SK-N-SH treated with all-trans-retinoic acid at 6 μM for 48 hours (cell line): Measurements from ENCODE around the gene DPYD.

Source experiments
- ATAC-seq: fragments of 200-7000 bp; cut with Tn5 transposase; 3 replicates; pipeline ENCODE4 v1.9.1; 2020; ENCODE audit warnings: mild to moderate bottlenecking, moderate library complexity
- ARNTL ChIP-seq: fragments of 450-650 bp; formaldehyde crosslinking; IDR thresholded peaks from 2 replicates; pipeline ENCODE4 v1.5.0; 2020; ENCODE audit warnings: low read depth, mild to moderate bottlenecking, moderate library complexity, borderline replicate concordance
- BACH2 ChIP-seq: fragments of 250-450 bp; sonication (Bioruptor Pico); IDR thresholded peaks from 2 replicates; pipeline ENCODE4 v1.9.0; 2021; ENCODE audit warnings: mild to moderate bottlenecking, borderline replicate concordance
- CSDC2 ChIP-seq: fragments of 250-450 bp; sonication (Bioruptor Pico); IDR thresholded peaks from 2 replicates; pipeline ENCODE4 v1.5.0; 2020; ENCODE audit warnings: mild to moderate bottlenecking, moderate library complexity
- ESRRG ChIP-seq: fragments of 250-450 bp; sonication (Bioruptor Pico); IDR thresholded peaks from 2 replicates; pipeline ENCODE4 v1.6.1; 2021; ENCODE audit warnings: mild to moderate bottlenecking
- GLIS3 ChIP-seq: fragments of 250-450 bp; sonication (Bioruptor Pico); IDR thresholded peaks from 2 replicates; pipeline ENCODE4 v1.5.0; 2020; ENCODE audit warnings: mild to moderate bottlenecking, moderate library complexity
- ISL1 ChIP-seq: fragments of 250-450 bp; sonication (Bioruptor Pico); IDR thresholded peaks from 2 replicates; pipeline ENCODE4 v2.1.2; 2022; ENCODE audit warnings: mild to moderate bottlenecking, moderate library complexity
- OSR1 ChIP-seq: fragments of 250-450 bp; sonication (Bioruptor Pico); IDR thresholded peaks from 2 replicates; pipeline ENCODE4 v1.8.0; 2022; ENCODE audit warnings: moderate library complexity, mild to moderate bottlenecking, inconsistent platforms
- PPARA ChIP-seq: fragments of 250-450 bp; sonication (Bioruptor Pico); IDR thresholded peaks from 2 replicates; pipeline ENCODE4 v1.5.0; 2020; ENCODE audit warnings: mild to moderate bottlenecking, borderline replicate concordance
- RARB ChIP-seq: fragments of 250-450 bp; sonication (Bioruptor Pico); IDR thresholded peaks from 2 replicates; pipeline ENCODE4 v1.8.0; 2021; ENCODE audit warnings: mild to moderate bottlenecking, moderate library complexity
- SNAI2 ChIP-seq: fragments of 250-450 bp; sonication (Bioruptor Pico); IDR thresholded peaks from 2 replicates; pipeline ENCODE4 v1.5.0; 2020; ENCODE audit warnings: mild to moderate bottlenecking, moderate library complexity
- TCF4 ChIP-seq: fragments of 250-450 bp; sonication (Bioruptor Pico); IDR thresholded peaks from 2 replicates; pipeline ENCODE4 v1.8.0; 2021; ENCODE audit warnings: mild to moderate bottlenecking, moderate library complexity, borderline replicate concordance
- ZC3H10 ChIP-seq: fragments of 250-450 bp; sonication (Bioruptor Pico); IDR thresholded peaks from 2 replicates; pipeline ENCODE4 v1.5.1; 2021; ENCODE audit warnings: mild to moderate bottlenecking, moderate library complexity
- ZFP3 ChIP-seq: fragments of 250-450 bp; sonication (Bioruptor Pico); IDR thresholded peaks from 2 replicates; pipeline ENCODE4 v1.5.0; 2020; ENCODE audit warnings: mild to moderate bottlenecking, moderate library complexity
- ZFP30 ChIP-seq: fragments of 450-650 bp; formaldehyde crosslinking; IDR thresholded peaks from 2 replicates; pipeline ENCODE4 v1.5.0; 2022; ENCODE audit warnings: mild to moderate bottlenecking, moderate library complexity
- ZNF565 ChIP-seq: fragments of 450-650 bp; formaldehyde crosslinking; conservative IDR thresholded peaks from 2 replicates; pipeline ENCODE4 v1.5.0; 2020; ENCODE audit warnings: low read depth, mild to moderate bottlenecking, moderate library complexity
- ZNF70 ChIP-seq: fragments of 450-650 bp; formaldehyde crosslinking; IDR thresholded peaks from 2 replicates; pipeline ENCODE4 v1.5.0; 2020; ENCODE audit warnings: mild to moderate bottlenecking, moderate library complexity
- ZNF8 ChIP-seq: fragments of 450-650 bp; formaldehyde crosslinking; IDR thresholded peaks from 2 replicates; pipeline ENCODE4 v1.5.0; 2020; ENCODE audit warnings: mild to moderate bottlenecking, moderate library complexity
- TF ChIP-seq, protein P1 (sequence below): fragments of 250-450 bp; sonication (Bioruptor Pico); IDR thresholded peaks from 2 replicates; pipeline ENCODE4 v1.5.0; 2020; ENCODE audit warnings: mild to moderate bottlenecking, moderate library complexity
- TF ChIP-seq, protein P2 (sequence below): fragments of 250-450 bp; sonication (Bioruptor Pico); IDR thresholded peaks from 2 replicates; pipeline ENCODE4 v1.5.1; 2020; ENCODE audit warnings: low read depth, mild to moderate bottlenecking, moderate library complexity
- TF ChIP-seq, protein P3 (sequence below): fragments of 250-450 bp; sonication (Bioruptor Pico); IDR thresholded peaks from 2 replicates; pipeline ENCODE4 v1.5.1; 2021; ENCODE audit warnings: mild to moderate bottlenecking, moderate library complexity
- TF ChIP-seq, protein P4 (sequence below): fragments of 250-450 bp; sonication (Bioruptor Pico); IDR thresholded peaks from 2 replicates; pipeline ENCODE4 v1.8.0; 2020; ENCODE audit warnings: mild to moderate bottlenecking, moderate library complexity, borderline replicate concordance
- TF ChIP-seq, protein P5 (sequence below): fragments of 250-450 bp; sonication (Bioruptor Pico); IDR thresholded peaks from 2 replicates; pipeline ENCODE4 v1.8.0; 2021; ENCODE audit warnings: low read depth, mild to moderate bottlenecking, moderate library complexity, borderline replicate concordance

DPYD gene

DNA sequence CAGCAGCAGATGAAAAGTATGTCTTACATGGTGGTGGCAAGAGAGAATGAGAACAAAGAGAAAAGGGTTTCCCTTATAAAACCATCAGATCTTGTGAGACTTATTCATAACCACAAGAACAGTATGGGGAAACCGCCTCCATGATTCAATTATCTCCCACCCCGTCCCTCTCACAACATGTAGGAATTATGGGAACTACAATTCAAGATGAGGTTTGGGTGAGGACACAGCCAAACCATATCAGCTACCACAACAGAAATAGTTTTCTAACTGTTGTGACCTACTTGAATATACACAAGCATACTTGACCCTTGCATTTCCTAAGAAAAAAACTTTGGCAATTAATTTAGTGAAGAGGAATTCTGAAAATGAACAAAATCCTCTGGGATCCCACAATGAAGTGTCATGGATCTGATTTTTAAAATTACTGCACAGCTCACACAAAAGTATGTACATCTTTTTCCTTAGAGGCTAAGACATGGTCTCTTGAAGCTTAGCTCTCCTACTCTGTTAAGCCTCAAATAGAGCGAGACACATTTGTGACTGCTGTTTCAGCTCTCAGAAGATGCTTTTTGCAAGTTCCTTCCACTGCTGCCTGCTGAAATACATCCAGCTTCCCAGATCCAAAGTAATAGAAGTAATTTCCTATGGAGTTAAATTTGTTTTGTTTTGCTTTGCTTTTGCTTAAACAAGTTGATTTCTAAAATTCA lies 265.8 kb downstream of the DPYD start:
- TF ChIP-seq CSDC2 (CRISPR knock-in tag) (no peak), GLIS3 (CRISPR knock-in tag) (no peak), PPARA (no peak), ZNF8 (CRISPR knock-in tag) (no peak), ZNF70 (no peak), ZC3H10 (CRISPR knock-in tag) (no peak), ZNF565 (CRISPR knock-in tag) (no peak)
- TF ChIP-seq, protein P1, sequence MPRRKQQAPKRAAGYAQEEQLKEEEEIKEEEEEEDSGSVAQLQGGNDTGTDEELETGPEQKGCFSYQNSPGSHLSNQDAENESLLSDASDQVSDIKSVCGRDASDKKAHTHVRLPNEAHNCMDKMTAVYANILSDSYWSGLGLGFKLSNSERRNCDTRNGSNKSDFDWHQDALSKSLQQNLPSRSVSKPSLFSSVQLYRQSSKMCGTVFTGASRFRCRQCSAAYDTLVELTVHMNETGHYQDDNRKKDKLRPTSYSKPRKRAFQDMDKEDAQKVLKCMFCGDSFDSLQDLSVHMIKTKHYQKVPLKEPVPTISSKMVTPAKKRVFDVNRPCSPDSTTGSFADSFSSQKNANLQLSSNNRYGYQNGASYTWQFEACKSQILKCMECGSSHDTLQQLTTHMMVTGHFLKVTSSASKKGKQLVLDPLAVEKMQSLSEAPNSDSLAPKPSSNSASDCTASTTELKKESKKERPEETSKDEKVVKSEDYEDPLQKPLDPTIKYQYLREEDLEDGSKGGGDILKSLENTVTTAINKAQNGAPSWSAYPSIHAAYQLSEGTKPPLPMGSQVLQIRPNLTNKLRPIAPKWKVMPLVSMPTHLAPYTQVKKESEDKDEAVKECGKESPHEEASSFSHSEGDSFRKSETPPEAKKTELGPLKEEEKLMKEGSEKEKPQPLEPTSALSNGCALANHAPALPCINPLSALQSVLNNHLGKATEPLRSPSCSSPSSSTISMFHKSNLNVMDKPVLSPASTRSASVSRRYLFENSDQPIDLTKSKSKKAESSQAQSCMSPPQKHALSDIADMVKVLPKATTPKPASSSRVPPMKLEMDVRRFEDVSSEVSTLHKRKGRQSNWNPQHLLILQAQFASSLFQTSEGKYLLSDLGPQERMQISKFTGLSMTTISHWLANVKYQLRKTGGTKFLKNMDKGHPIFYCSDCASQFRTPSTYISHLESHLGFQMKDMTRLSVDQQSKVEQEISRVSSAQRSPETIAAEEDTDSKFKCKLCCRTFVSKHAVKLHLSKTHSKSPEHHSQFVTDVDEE (CRISPR knock-in tag), result no peak
- no peak for ATAC-seq

DNA sequence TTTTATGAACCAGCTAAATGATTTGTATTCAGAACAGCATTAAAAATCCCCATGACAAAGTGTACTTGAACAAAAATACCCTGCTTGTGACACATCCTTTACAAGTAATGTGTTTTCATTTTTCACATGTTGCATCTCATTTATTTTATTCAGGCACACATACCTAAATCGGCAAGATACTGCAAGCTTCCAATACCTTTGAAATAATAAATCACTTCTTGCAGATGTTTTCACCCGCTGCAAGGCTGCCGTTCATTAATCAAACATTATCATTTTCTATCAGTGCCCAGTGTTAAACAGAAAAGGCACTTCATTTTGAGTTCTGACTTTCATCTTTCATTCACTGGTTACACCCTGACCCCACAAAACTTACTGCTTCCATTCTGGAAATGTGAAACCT lies 269.6 kb downstream of the DPYD start:
- TF ChIP-seq ZNF70, result no peak
- no peak for TF ChIP-seq ARNTL
- no peak for TF ChIP-seq SNAI2
- TF ChIP-seq, protein P2, sequence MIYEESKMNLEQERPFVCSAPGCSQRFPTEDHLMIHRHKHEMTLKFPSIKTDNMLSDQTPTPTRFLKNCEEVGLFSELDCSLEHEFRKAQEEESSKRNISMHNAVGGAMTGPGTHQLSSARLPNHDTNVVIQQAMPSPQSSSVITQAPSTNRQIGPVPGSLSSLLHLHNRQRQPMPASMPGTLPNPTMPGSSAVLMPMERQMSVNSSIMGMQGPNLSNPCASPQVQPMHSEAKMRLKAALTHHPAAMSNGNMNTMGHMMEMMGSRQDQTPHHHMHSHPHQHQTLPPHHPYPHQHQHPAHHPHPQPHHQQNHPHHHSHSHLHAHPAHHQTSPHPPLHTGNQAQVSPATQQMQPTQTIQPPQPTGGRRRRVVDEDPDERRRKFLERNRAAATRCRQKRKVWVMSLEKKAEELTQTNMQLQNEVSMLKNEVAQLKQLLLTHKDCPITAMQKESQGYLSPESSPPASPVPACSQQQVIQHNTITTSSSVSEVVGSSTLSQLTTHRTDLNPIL (CRISPR knock-in tag), result no peak
- no peak for TF ChIP-seq TCF4 (CRISPR knock-in tag)
- TF ChIP-seq, protein P3, sequence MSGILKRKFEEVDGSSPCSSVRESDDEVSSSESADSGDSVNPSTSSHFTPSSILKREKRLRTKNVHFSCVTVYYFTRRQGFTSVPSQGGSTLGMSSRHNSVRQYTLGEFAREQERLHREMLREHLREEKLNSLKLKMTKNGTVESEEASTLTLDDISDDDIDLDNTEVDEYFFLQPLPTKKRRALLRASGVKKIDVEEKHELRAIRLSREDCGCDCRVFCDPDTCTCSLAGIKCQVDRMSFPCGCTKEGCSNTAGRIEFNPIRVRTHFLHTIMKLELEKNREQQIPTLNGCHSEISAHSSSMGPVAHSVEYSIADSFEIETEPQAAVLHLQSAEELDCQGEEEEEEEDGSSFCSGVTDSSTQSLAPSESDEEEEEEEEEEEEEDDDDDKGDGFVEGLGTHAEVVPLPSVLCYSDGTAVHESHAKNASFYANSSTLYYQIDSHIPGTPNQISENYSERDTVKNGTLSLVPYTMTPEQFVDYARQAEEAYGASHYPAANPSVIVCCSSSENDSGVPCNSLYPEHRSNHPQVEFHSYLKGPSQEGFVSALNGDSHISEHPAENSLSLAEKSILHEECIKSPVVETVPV (CRISPR knock-in tag), result no peak
- TF ChIP-seq RARB (CRISPR knock-in tag), result no peak
- TF ChIP-seq ZFP3, result no peak
- TF ChIP-seq ESRRG, result no peak
- no peak for TF ChIP-seq OSR1 (CRISPR knock-in tag)
- no peak for TF ChIP-seq GLIS3 (CRISPR knock-in tag)
- TF ChIP-seq ZC3H10 (CRISPR knock-in tag), result no peak
- no peak for TF ChIP-seq ISL1 (CRISPR knock-in tag)
- TF ChIP-seq, protein P4, sequence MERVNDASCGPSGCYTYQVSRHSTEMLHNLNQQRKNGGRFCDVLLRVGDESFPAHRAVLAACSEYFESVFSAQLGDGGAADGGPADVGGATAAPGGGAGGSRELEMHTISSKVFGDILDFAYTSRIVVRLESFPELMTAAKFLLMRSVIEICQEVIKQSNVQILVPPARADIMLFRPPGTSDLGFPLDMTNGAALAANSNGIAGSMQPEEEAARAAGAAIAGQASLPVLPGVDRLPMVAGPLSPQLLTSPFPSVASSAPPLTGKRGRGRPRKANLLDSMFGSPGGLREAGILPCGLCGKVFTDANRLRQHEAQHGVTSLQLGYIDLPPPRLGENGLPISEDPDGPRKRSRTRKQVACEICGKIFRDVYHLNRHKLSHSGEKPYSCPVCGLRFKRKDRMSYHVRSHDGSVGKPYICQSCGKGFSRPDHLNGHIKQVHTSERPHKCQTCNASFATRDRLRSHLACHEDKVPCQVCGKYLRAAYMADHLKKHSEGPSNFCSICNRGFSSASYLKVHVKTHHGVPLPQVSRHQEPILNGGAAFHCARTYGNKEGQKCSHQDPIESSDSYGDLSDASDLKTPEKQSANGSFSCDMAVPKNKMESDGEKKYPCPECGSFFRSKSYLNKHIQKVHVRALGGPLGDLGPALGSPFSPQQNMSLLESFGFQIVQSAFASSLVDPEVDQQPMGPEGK (CRISPR knock-in tag), result no peak
- no peak for TF ChIP-seq CSDC2 (CRISPR knock-in tag)
- no peak for TF ChIP-seq ZFP30 (CRISPR knock-in tag)
- no peak for TF ChIP-seq BACH2 (CRISPR knock-in tag)
- TF ChIP-seq ZNF8 (CRISPR knock-in tag), result no peak
- TF ChIP-seq, all 23 proteins: peak for 0
- ATAC-seq, result no peak

DNA sequence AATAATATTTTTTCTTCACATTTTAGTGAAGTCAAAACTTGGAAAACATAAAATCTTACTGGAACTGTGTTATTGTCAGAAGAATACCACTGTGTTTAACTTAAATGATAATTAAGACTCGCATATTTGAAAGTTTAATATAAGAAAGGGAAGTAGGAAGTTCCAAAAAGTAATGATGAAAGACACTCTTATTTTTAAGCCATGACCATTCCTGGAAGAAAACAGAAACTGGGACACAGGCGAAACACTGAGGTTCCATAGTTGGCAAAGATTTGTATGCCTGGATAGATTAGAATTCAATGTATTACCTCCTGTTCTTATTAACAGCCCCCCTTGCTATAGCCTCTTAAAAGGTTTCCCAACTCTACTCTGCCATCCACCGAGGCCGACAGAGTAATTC lies 271.2 kb downstream of the DPYD start:
- no peak for TF ChIP-seq ZFP3
- no peak for TF ChIP-seq ZC3H10 (CRISPR knock-in tag)
- TF ChIP-seq ZNF8 (CRISPR knock-in tag), result no peak
- TF ChIP-seq GLIS3 (CRISPR knock-in tag), result no peak
- TF ChIP-seq ZFP30 (CRISPR knock-in tag), result no peak
- TF ChIP-seq RARB (CRISPR knock-in tag), result no peak
- no peak for TF ChIP-seq BACH2 (CRISPR knock-in tag)
- TF ChIP-seq, protein P5, sequence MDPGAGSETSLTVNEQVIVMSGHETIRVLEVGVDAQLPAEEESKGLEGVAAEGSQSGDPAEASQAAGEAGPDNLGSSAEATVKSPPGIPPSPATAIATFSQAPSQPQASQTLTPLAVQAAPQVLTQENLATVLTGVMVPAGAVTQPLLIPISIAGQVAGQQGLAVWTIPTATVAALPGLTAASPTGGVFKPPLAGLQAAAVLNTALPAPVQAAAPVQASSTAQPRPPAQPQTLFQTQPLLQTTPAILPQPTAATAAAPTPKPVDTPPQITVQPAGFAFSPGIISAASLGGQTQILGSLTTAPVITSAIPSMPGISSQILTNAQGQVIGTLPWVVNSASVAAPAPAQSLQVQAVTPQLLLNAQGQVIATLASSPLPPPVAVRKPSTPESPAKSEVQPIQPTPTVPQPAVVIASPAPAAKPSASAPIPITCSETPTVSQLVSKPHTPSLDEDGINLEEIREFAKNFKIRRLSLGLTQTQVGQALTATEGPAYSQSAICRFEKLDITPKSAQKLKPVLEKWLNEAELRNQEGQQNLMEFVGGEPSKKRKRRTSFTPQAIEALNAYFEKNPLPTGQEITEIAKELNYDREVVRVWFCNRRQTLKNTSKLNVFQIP (CRISPR knock-in tag), result no peak
- no peak for TF ChIP-seq ARNTL
- no peak for TF ChIP-seq TCF4 (CRISPR knock-in tag)
- TF ChIP-seq ZNF70, result no peak
- TF ChIP-seq, protein P2 (CRISPR knock-in tag), result no peak
- TF ChIP-seq, protein P4 (CRISPR knock-in tag), result no peak
- TF ChIP-seq PPARA, result no peak
- TF ChIP-seq SNAI2, result no peak
- TF ChIP-seq ISL1 (CRISPR knock-in tag), result no peak
- TF ChIP-seq, all 23 proteins: peak for 0
- no peak for ATAC-seq
